Measurements from ENCODE around the gene TMEM114.

DNA sequence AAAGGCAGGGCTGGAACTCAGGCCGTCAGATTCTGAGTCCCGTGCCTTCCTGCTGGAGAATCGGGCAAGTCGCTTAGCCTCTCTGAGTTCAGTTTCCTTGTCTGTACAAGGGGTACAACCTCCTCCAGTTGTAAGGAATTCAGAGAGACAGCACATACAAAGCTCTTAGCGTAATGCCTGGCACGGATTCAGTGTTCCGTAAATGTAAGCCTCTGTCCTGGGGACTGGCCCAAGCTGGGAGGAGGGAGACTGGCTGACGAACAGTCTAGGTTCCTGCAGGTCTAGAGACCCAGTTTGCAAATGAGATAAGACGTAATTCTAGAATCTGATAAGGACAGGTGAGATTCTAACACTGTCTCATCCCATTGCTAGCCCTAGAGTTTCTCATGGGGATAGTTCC, 41.1 kb upstream of the TMEM114 start:
- TF ChIP-seq, protein P1, sequence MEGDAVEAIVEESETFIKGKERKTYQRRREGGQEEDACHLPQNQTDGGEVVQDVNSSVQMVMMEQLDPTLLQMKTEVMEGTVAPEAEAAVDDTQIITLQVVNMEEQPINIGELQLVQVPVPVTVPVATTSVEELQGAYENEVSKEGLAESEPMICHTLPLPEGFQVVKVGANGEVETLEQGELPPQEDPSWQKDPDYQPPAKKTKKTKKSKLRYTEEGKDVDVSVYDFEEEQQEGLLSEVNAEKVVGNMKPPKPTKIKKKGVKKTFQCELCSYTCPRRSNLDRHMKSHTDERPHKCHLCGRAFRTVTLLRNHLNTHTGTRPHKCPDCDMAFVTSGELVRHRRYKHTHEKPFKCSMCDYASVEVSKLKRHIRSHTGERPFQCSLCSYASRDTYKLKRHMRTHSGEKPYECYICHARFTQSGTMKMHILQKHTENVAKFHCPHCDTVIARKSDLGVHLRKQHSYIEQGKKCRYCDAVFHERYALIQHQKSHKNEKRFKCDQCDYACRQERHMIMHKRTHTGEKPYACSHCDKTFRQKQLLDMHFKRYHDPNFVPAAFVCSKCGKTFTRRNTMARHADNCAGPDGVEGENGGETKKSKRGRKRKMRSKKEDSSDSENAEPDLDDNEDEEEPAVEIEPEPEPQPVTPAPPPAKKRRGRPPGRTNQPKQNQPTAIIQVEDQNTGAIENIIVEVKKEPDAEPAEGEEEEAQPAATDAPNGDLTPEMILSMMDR (IDR thresholded peaks at IDR 0.05; ENCODE audit: insufficient read depth, low read length, poor library complexity, severe bottlenecking) = no peak
- TF ChIP-seq EZH2phosphoT487 (conservative IDR thresholded peaks at IDR 0.05; ENCODE audit: low read length) = no peak
